Measurements from ENCODE around the gene SNAPC1.
A peak's percentile ranks its signal among the peaks of the same experiment; 100 is the strongest.

Gene SNAPC1

DNA sequence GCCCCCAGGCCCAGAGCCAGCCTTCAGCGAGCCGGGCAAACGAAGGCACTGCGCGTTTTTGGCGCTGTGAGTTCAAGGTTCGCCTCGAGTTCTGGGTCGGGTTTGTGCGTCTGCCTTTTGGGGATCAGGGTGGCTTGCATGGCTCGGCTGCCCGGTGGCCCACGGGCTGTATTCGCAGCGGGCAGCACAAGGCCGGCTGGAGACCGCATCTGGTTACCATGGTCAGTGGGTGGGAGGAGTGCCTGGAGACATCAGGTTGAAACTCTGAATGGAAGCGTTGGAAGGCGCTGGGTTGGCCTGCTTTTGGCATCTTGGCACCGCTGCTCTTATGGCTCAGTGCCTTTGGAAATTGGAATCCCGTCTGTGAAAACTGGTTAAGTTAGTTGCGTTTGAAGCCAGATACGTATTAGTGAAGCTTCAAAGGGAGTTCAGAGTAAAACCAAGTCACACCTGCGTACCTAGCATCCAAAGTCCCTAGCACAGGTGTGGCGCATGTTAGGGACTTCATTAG is 50.9 kb downstream of the SNAPC1 start:
- DNase-seq: no peak

DNA sequence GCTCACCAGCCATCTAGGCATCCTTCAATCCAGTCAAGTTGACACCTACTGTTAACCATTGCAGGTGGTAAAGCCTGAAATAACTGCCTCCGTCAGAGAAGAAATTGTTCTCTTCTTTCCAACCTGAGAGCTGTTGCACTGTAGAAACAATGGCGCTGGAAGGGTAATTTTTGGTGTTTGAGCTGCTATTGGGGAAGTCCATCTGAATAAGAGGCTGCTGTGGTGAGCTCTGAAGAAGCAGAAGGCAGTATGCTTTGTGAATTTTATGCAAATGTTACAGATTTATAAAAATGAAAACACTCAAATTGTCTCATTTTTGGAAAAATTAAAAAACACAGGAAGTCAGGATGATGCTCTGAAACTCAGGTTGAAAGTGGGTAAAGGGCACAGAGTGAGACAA is 60.2 kb downstream of the SNAPC1 start:
- no peak for DNase-seq

GRCh38 chr14:61832783-61833182 is 70.6 kb downstream of the SNAPC1 start:
- no peak for DNase-seq

GRCh38 chr14:61836184-61836583 is 74.0 kb downstream of the SNAPC1 start:
- no peak for DNase-seq

GRCh38 chr14:61836807-61837206 is 74.6 kb downstream of the SNAPC1 start:
- no peak for DNase-seq

DNA sequence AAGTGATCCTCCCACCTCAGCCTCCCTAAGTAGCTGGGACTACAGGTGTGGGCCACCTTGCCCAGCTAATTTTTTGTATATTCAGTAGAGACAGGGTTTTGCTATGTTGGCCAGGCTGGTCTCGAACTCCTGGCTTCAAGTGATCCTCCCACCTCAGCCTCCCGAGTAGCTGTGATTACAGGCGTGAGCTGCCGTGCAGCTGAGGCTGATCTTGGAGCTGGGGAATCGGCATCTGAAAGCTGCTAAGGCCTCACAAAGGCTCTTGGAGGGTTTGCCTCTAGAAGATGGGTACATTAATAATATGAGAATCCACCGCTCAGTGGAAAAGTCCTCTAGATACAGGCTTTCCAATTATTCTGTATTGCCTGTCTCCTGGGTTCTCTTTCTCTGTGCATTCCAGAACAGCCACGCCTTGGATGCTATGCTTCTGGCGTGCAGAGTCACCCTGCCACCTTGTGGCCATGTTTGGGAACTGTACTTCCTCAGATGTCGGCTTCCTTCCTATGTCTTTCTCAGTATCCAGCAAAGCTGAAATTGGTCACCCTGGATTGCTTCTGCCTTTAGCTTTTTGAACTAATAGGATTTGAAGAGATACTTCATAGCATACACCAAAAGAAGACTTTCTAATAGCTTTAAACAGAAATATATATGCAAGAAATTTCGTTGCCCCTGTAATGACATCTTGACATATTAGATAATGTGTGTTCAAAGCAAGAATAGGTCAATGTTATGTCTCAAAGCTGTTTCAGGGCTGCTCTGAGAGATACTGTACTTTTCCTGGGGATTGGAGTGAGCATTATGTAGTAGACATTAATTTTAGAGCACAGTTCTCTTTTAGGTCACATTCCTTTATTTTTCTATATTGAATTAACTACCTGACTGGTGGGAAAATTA is 75.4 kb downstream of the SNAPC1 start:
- DNase-seq: peak; percentile 78

- no peak for DNase-seq
Observed at GRCh38 chr14:61838661-61839245, 76.5 kb downstream of the SNAPC1 start.

DNA sequence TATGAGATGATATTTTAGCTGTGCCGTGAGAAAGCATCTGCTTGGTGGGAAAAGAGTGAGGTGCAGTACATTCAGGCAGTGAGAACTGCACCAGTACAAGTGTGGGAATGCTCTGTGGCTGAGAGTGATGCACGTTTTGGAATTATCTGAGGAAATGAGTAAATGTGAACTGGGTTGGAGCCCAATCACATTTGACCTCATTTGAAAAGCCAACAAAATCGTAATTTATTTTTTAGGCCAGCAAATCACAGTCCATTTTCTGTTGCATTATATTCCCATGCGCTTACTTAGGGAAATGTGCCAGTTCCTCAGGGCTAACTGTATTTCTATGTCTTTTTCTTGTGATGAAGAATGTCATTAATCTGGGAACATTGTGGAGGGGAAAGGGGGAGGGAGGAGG is 77.3 kb downstream of the SNAPC1 start:
- DNase-seq: no peak

DNA sequence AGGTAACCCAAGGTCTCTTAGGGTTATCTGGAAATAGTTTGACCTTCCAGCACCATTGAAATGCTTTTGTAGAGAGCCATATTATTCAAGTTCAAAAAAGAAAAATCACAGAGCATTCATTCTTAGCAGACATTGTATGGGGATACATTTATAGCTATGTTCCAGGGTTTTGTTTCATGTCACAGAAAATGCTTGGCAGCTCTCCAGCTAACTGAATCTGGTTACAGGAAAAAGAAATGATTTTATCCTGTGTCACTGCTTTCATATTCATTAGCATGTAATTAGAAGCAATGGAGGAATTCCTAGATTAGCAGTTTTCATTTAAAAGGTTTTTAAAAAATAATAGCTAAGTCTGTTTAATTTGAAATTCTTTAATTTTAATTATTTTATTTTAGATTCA is 78.9 kb downstream of the SNAPC1 start:
- no peak for DNase-seq

Measured in CD4-positive, alpha-beta T cell treated with Interleukin-10 for 1 hour (primary cell).